H4 (cell line): Measurements from ENCODE around the gene CHDH. TPM values are rescaled to one million over a fixed set of nuclear protein-coding genes. Genes with fewer than 3 reads are reported as not detected.

Experiments
- total RNA-seq: library from RNA; depleted of rRNA; stranded (reverse); fragments of >200 nt; shearing (Covaris generic); gene quantifications from 2 replicates; pipeline ENCODE4 v1.2.3, GENCODE V29; 2014; rRNA removed

The CHDH gene
- total RNA-seq, 1 experiment from 2014 or later: 0.02 TPM

Other genes with a start within 250 kb of the CHDH start
- 0.39 TPM in 2 replicates for gene IL17RB, start 149 bp upstream of the CHDH start, total RNA-seq
- gene ACTR8, start 35.7 kb upstream of the CHDH start, total RNA-seq: 14.1 and 22.3 TPM in 2 replicates
- 40.3 and 61.0 TPM in 2 replicates for gene SELENOK, start 45.4 kb upstream of the CHDH start, total RNA-seq